ENCODE data around the gene RPS6KC1. TPM values are rescaled to one million over a fixed set of nuclear protein-coding genes. Genes with fewer than 3 reads are reported as not detected.
"Not testable (repeated sequence)": the region's sequence is repeated elsewhere in the genome, so short reads cannot be mapped to it uniquely, and the experiment has no call there.

Gene RPS6KC1
- total RNA-seq, 5 donors from 2014 or later (not counting 1 experiment from before 2014, with no cell fraction given), result 11.0 to 12.8 (median 11.7) TPM

DNA sequence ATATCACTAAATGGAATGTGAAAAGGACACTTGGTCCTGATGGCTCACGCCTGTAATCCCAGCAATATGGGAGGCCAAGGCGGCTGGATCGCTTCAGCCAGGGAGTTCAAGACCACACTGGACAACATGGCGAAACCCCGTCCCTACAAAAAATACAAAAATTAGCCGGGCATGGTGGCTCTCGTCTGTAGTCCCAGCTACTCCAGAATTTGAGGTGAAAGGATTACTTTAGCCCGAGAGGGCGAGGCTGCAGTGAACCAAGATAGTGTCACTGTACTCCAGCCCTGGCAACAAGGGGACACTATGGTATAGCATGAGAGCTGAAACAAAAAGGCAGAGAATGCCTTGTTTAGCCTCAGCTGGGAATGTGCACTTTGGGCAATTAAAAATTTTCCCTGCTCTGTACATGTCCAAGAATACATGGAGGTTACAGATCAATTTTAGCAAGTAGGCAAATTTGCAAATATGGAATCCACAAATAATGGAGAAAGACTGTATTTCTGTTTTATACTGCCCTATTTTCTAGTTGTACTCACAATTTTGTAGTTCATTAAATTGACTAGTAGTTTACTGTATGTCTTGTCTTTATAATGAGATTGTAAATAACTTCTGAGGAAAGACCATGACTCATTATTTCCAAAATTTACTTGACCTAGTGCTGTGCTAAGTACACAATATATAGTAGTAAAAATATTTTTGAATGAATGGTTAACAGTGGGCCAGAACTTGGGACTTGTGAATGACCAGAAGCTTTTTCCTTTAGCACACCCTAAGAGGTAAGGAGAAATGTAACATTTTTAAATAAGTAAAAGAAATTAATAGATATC lies 33.4 kb upstream of the RPS6KC1 start:
- Mint-ChIP-seq H3K36me3 (no peaks in the 10 kb centered on the region), H3K4me1 (peaks cover 22 to 27% (median 27%) of the 10 kb centered on the region in 3 donors), H3K9me3 (no peaks in the 10 kb centered on the region), H3K27me3 (no peaks in the 10 kb centered on the region), H3K4me3 (no peak overlapping the region), H3K27ac (no peak overlapping the region)
- H3K4me1 ChIP-seq (ENCODE audit: control insufficient read depth in 1 of 2, extremely low read depth in 1 of 2, insufficient read depth in 2 of 2, low read length in 2 of 2), result peaks cover 11 to 16% of the 10 kb centered on the region in 2 experiments
- POLR2A ChIA-PET, result no interaction called here
- H3K4me3 ChIP-seq (ENCODE audit: control insufficient read depth in 1 of 2, extremely low read depth in 1 of 2, low read length in 1 of 2), result no peak overlapping the region
- CTCF ChIA-PET, result no interaction called here
- no peaks in the 10 kb centered on the region for H3K27me3 ChIP-seq (replicated peaks in 1 of 2; ENCODE audit: control insufficient read depth in 2 of 2, extremely low read depth in 1 of 2, insufficient read depth in 2 of 2, low read length in 1 of 2)
- DNase-seq (no peak), ATAC-seq (replicated peaks in 1 of 4) (no peak)
- H3K9me3 ChIP-seq, result no peaks in the 10 kb centered on the region
- H3K27ac ChIP-seq (ENCODE audit: low read length), result no peak overlapping the region
- H3K36me3 ChIP-seq (ENCODE audit: control insufficient read depth in 2 of 2, extremely low read depth in 1 of 2, insufficient read depth in 1 of 2, low read length in 1 of 2), result no peaks in the 10 kb centered on the region
- WGBS (ENCODE audit: insufficient coverage), result 100% methylated on average over 5 of the region's 9 CpGs

- no CpG with 5 or more reads among the region's 4 CpGs for WGBS (ENCODE audit: insufficient coverage)
- Mint-ChIP-seq H3K36me3 (no peaks in the 10 kb centered on the region), H3K9me3 (no peaks in the 10 kb centered on the region), H3K4me1 (peaks cover 7 to 11% (median 10%) of the 10 kb centered on the region in 3 donors), H3K27me3 (peaks cover 9% of the 10 kb centered on the region in 2 donors), H3K4me3 (no peak overlapping the region), H3K27ac (no peak overlapping the region)
- peaks cover 0 to 4% of the 10 kb centered on the region in 2 experiments for H3K27me3 ChIP-seq (replicated peaks in 1 of 2; ENCODE audit: control insufficient read depth in 2 of 2, extremely low read depth in 1 of 2, insufficient read depth in 2 of 2, low read length in 1 of 2)
- ChIA-PET CTCF (interaction anchor here in 1 of 2 donors (1.2 kb wide), 1 partner anchor 11 kb away, joined by 3 read pairs; no protein-coding TSS in a partner anchor), POLR2A (no interaction called here)
- no peak for ATAC-seq (replicated peaks in 1 of 4)
- H3K4me3 ChIP-seq (ENCODE audit: control insufficient read depth in 1 of 2, extremely low read depth in 1 of 2, low read length in 1 of 2), result no peak overlapping the region
- no peaks in the 10 kb centered on the region for H3K9me3 ChIP-seq
- H3K27ac ChIP-seq (ENCODE audit: low read length), result no peak overlapping the region
- peaks cover 5 to 15% of the 10 kb centered on the region in 2 experiments for H3K4me1 ChIP-seq (ENCODE audit: control insufficient read depth in 1 of 2, extremely low read depth in 1 of 2, insufficient read depth in 2 of 2, low read length in 2 of 2)
- no peaks in the 10 kb centered on the region for H3K36me3 ChIP-seq (ENCODE audit: control insufficient read depth in 2 of 2, extremely low read depth in 1 of 2, insufficient read depth in 1 of 2, low read length in 1 of 2)
- DNase-seq, result no peak
Measured at GRCh38 chr1:213019450-213019849, 31.6 kb upstream of the RPS6KC1 start.

GRCh38 chr1:213020016-213020415 lies 31.0 kb upstream of the RPS6KC1 start:
- ChIA-PET CTCF (interaction anchor here in 1 of 2 donors (0.6 to 1.2 kb wide), 2 partner anchors 10 to 13 kb away, joined by 3 to 4 read pairs; no protein-coding TSS in a partner anchor), POLR2A (interaction anchor here in 1 of 2 donors (0.6 kb wide), 1 partner anchor 160 kb away, joined by 3 read pairs; no protein-coding TSS in a partner anchor)
- Histone ChIP-seq H3K27me3 (replicated peaks in 1 of 2; ENCODE audit: control insufficient read depth in 2 of 2, extremely low read depth in 1 of 2, insufficient read depth in 2 of 2, low read length in 1 of 2) (peaks cover 0 to 4% of the 10 kb centered on the region in 2 experiments), H3K27ac (ENCODE audit: low read length) (no peak overlapping the region), H3K4me1 (ENCODE audit: control insufficient read depth in 1 of 2, extremely low read depth in 1 of 2, insufficient read depth in 2 of 2, low read length in 2 of 2) (peaks cover 2 to 9% of the 10 kb centered on the region in 2 experiments), H3K4me3 (ENCODE audit: control insufficient read depth in 1 of 2, extremely low read depth in 1 of 2, low read length in 1 of 2) (no peak overlapping the region), H3K36me3 (ENCODE audit: control insufficient read depth in 2 of 2, extremely low read depth in 1 of 2, insufficient read depth in 1 of 2, low read length in 1 of 2) (no peaks in the 10 kb centered on the region), H3K9me3 (no peaks in the 10 kb centered on the region)
- peaks cover 5 to 7% (median 5%) of the 10 kb centered on the region in 3 donors for H3K4me1 Mint-ChIP-seq
- ATAC-seq (replicated peaks in 1 of 4), result no peak
- H3K36me3 Mint-ChIP-seq, result no peaks in the 10 kb centered on the region
- no peak overlapping the region for H3K4me3 Mint-ChIP-seq
- no peak overlapping the region for H3K27ac Mint-ChIP-seq
- peaks cover 9 to 12% of the 10 kb centered on the region in 2 donors for H3K27me3 Mint-ChIP-seq
- WGBS (ENCODE audit: insufficient coverage), result 100% methylated on average over 1 of the region's 3 CpGs
- H3K9me3 Mint-ChIP-seq, result peaks cover 0 to 2% (median 0%) of the 10 kb centered on the region in 3 donors
- no peak for DNase-seq

- H3K4me3 Mint-ChIP-seq; H3K9me3 ChIP-seq; ATAC-seq (replicated peaks in 1 of 4); CTCF ChIA-PET; H3K9me3 Mint-ChIP-seq; H3K4me1 Mint-ChIP-seq; H3K4me3 ChIP-seq (ENCODE audit: control insufficient read depth in 1 of 2, extremely low read depth in 1 of 2, low read length in 1 of 2); DNase-seq; POLR2A ChIA-PET; H3K36me3 ChIP-seq (ENCODE audit: control insufficient read depth in 2 of 2, extremely low read depth in 1 of 2, insufficient read depth in 1 of 2, low read length in 1 of 2); H3K4me1 ChIP-seq (ENCODE audit: control insufficient read depth in 1 of 2, extremely low read depth in 1 of 2, insufficient read depth in 2 of 2, low read length in 2 of 2); H3K27ac ChIP-seq (ENCODE audit: low read length); H3K36me3 Mint-ChIP-seq; H3K27ac Mint-ChIP-seq: not testable (repeated sequence)
- whole genome bisulfite sequencing (ENCODE audit: insufficient coverage), result 83% methylated on average over 1 of the region's 3 CpGs
- peaks cover 52 to 53% of the 10 kb centered on the region in 2 donors for H3K27me3 Mint-ChIP-seq
- H3K27me3 ChIP-seq (replicated peaks in 1 of 2; ENCODE audit: control insufficient read depth in 2 of 2, extremely low read depth in 1 of 2, insufficient read depth in 2 of 2, low read length in 1 of 2), result peaks cover 0 to 14% of the 10 kb centered on the region in 2 experiments
Measured at GRCh38 chr1:213027024-213027423, 24.0 kb upstream of the RPS6KC1 start.

DNA sequence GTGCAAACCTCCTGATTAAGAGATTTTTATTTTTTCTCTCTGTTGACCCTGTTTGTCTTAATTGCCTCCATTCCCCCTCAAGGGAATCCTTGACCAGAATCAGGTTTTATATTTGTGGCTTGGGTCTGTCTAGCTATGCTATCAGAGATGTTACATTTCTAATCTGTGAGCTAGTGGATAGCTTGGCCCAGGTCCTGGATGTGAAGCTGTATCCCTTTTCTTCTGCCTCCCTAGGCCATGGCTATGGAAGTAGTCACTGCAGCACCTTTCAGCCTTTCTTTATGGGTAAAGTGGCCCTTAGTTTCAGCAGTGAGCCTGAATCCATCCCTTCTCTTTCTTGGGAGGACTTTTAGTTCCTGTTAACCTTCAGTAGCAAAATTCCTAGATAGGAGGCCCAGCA lies 18.4 kb upstream of the RPS6KC1 start:
- Histone ChIP-seq H3K9me3 (no peaks in the 10 kb centered on the region), H3K4me1 (ENCODE audit: control insufficient read depth in 1 of 2, extremely low read depth in 1 of 2, insufficient read depth in 2 of 2, low read length in 2 of 2) (no peaks in the 10 kb centered on the region), H3K27ac (ENCODE audit: low read length) (no peak overlapping the region), H3K27me3 (replicated peaks in 1 of 2; ENCODE audit: control insufficient read depth in 2 of 2, extremely low read depth in 1 of 2, insufficient read depth in 2 of 2, low read length in 1 of 2) (peaks cover 0 to 22% of the 10 kb centered on the region in 2 experiments), H3K36me3 (ENCODE audit: control insufficient read depth in 2 of 2, extremely low read depth in 1 of 2, insufficient read depth in 1 of 2, low read length in 1 of 2) (no peaks in the 10 kb centered on the region), H3K4me3 (ENCODE audit: control insufficient read depth in 1 of 2, extremely low read depth in 1 of 2, low read length in 1 of 2) (no peak overlapping the region)
- peaks cover 0 to 4% (median 0%) of the 10 kb centered on the region in 3 donors for H3K9me3 Mint-ChIP-seq
- no peak overlapping the region for H3K4me3 Mint-ChIP-seq
- no peak for ATAC-seq (replicated peaks in 1 of 4)
- peaks cover 48 to 62% of the 10 kb centered on the region in 2 donors for H3K27me3 Mint-ChIP-seq
- DNase-seq, result no peak
- no peaks in the 10 kb centered on the region for H3K36me3 Mint-ChIP-seq
- CTCF ChIA-PET, result interaction anchor here in 1 of 2 donors (0.5 kb wide), 2 partner anchors 35 to 1408 kb away, joined by 3 read pairs; no protein-coding TSS in a partner anchor
- POLR2A ChIA-PET, result no interaction called here
- no peaks in the 10 kb centered on the region for H3K4me1 Mint-ChIP-seq
- H3K27ac Mint-ChIP-seq, result no peak overlapping the region

- Mint-ChIP-seq H3K4me3 (no peak overlapping the region), H3K36me3 (no peaks in the 10 kb centered on the region), H3K27me3 (peaks cover 37 to 50% of the 10 kb centered on the region in 2 donors), H3K9me3 (peaks cover 0 to 4% (median 0%) of the 10 kb centered on the region in 3 donors), H3K27ac (no peak overlapping the region), H3K4me1 (no peaks in the 10 kb centered on the region)
- CTCF ChIA-PET, result no interaction called here
- H3K4me3 ChIP-seq (ENCODE audit: control insufficient read depth in 1 of 2, extremely low read depth in 1 of 2, low read length in 1 of 2), result no peak overlapping the region
- ATAC-seq (replicated peaks in 1 of 4) (no peak), DNase-seq (no peak)
- POLR2A ChIA-PET, result no interaction called here
- no peak overlapping the region for H3K27ac ChIP-seq (ENCODE audit: low read length)
- no peaks in the 10 kb centered on the region for H3K9me3 ChIP-seq
- peaks cover 0 to 22% of the 10 kb centered on the region in 2 experiments for H3K27me3 ChIP-seq (replicated peaks in 1 of 2; ENCODE audit: control insufficient read depth in 2 of 2, extremely low read depth in 1 of 2, insufficient read depth in 2 of 2, low read length in 1 of 2)
- H3K4me1 ChIP-seq (ENCODE audit: control insufficient read depth in 1 of 2, extremely low read depth in 1 of 2, insufficient read depth in 2 of 2, low read length in 2 of 2), result no peaks in the 10 kb centered on the region
- WGBS (ENCODE audit: insufficient coverage), result 100% methylated on average over 1 of the region's 1 CpG
- no peaks in the 10 kb centered on the region for H3K36me3 ChIP-seq (ENCODE audit: control insufficient read depth in 2 of 2, extremely low read depth in 1 of 2, insufficient read depth in 1 of 2, low read length in 1 of 2)
Measured at GRCh38 chr1:213034713-213035112, 16.3 kb upstream of the RPS6KC1 start.
